ENCODE data around the gene GNE.
A peak's percentile ranks its signal among the peaks of the same experiment; 100 is the strongest.

Gene GNE

DNA sequence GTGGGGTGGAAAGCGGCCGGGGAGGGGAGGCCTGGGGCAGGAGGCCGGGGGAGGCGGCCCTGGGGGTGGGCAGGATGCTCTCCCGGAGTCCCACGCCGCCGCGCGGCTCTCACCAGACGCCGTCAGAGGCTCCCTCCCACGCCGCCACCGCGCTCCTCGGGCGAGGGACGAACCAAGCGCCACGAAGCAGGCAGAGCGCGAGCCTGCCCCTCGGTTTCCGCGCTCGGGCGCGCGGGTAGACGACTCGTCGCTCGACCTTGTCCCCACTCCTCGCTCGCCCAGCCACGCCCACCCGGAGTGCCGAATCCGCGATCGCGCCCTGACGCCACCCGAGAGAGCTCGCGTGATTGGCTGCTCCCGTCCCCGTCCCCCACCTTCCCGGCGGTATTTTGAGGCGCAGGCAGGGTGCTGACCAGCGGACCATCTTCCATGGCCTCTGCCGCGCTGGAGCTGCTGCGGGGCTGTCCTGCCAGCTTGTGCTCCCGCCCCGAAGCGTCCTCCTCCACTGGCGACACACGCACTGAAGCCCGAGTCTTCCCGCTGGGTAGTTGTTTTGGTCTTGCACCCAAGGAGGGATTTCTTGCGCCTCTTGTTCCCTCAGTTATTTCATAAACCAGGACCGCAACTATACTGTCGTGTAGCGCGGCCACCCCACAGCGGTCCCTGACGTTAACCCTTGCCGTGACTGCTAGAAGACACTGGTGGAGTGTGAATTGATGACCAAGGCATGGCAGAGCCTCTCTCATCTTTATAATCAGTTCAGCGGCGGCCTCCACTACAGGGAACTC is at the start of gene GNE (continued):
- TF ChIP-seq, protein P1, sequence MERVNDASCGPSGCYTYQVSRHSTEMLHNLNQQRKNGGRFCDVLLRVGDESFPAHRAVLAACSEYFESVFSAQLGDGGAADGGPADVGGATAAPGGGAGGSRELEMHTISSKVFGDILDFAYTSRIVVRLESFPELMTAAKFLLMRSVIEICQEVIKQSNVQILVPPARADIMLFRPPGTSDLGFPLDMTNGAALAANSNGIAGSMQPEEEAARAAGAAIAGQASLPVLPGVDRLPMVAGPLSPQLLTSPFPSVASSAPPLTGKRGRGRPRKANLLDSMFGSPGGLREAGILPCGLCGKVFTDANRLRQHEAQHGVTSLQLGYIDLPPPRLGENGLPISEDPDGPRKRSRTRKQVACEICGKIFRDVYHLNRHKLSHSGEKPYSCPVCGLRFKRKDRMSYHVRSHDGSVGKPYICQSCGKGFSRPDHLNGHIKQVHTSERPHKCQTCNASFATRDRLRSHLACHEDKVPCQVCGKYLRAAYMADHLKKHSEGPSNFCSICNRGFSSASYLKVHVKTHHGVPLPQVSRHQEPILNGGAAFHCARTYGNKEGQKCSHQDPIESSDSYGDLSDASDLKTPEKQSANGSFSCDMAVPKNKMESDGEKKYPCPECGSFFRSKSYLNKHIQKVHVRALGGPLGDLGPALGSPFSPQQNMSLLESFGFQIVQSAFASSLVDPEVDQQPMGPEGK (tag by site-specific recombination; IDR thresholded peaks at IDR 0.05): peak; percentile 53; the same call in 1 of the 2 replicates
- TF ChIP-seq ZNF23 (tag by site-specific recombination; IDR thresholded peaks at IDR 0.05; ENCODE audit: borderline replicate concordance): no peak
- TF ChIP-seq, protein P2, sequence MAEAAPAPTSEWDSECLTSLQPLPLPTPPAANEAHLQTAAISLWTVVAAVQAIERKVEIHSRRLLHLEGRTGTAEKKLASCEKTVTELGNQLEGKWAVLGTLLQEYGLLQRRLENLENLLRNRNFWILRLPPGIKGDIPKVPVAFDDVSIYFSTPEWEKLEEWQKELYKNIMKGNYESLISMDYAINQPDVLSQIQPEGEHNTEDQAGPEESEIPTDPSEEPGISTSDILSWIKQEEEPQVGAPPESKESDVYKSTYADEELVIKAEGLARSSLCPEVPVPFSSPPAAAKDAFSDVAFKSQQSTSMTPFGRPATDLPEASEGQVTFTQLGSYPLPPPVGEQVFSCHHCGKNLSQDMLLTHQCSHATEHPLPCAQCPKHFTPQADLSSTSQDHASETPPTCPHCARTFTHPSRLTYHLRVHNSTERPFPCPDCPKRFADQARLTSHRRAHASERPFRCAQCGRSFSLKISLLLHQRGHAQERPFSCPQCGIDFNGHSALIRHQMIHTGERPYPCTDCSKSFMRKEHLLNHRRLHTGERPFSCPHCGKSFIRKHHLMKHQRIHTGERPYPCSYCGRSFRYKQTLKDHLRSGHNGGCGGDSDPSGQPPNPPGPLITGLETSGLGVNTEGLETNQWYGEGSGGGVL (tag by site-specific recombination; IDR thresholded peaks at IDR 0.05): peak; percentile 58
- TF ChIP-seq ZSCAN30 (tag by site-specific recombination; IDR thresholded peaks at IDR 0.05): peak; percentile 67; the same call in 1 of the 2 replicates
- no peak for TF ChIP-seq ZNF747 (tag by site-specific recombination; IDR thresholded peaks at IDR 0.05)
- peak; percentile 18; the same call in 1 of the 2 replicates for TF ChIP-seq ZNF660 (tag by site-specific recombination; IDR thresholded peaks at IDR 0.05)
- TF ChIP-seq ZNF324 (tag by site-specific recombination; IDR thresholded peaks at IDR 0.05): peak; percentile 81; the same call in 1 of the 2 replicates
- TF ChIP-seq, protein P3, sequence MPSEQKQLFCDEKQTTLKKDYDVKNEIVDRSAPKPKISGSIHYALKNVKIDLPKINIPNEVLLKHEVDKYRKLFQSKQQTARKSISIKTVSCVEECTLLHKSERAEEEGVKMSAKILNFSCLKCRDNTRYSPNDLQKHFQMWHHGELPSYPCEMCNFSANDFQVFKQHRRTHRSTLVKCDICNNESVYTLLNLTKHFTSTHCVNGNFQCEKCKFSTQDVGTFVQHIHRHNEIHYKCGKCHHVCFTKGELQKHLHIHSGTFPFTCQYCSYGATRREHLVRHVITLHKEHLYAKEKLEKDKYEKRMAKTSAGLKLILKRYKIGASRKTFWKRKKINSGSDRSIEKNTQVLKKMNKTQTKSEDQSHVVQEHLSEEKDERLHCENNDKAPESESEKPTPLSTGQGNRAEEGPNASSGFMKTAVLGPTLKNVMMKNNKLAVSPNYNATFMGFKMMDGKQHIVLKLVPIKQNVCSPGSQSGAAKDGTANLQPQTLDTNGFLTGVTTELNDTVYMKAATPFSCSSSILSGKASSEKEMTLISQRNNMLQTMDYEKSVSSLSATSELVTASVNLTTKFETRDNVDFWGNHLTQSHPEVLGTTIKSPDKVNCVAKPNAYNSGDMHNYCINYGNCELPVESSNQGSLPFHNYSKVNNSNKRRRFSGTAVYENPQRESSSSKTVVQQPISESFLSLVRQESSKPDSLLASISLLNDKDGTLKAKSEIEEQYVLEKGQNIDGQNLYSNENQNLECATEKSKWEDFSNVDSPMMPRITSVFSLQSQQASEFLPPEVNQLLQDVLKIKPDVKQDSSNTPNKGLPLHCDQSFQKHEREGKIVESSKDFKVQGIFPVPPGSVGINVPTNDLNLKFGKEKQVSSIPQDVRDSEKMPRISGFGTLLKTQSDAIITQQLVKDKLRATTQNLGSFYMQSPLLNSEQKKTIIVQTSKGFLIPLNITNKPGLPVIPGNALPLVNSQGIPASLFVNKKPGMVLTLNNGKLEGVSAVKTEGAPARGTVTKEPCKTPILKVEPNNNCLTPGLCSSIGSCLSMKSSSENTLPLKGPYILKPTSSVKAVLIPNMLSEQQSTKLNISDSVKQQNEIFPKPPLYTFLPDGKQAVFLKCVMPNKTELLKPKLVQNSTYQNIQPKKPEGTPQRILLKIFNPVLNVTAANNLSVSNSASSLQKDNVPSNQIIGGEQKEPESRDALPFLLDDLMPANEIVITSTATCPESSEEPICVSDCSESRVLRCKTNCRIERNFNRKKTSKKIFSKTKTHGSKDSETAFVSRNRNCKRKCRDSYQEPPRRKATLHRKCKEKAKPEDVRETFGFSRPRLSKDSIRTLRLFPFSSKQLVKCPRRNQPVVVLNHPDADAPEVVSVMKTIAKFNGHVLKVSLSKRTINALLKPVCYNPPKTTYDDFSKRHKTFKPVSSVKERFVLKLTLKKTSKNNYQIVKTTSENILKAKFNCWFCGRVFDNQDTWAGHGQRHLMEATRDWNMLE (tag by site-specific recombination; conservative IDR thresholded peaks at IDR 0.05; ENCODE audit: low read depth): peak; percentile 21; the same call in 1 of the 2 replicates
- TF ChIP-seq, protein P4, sequence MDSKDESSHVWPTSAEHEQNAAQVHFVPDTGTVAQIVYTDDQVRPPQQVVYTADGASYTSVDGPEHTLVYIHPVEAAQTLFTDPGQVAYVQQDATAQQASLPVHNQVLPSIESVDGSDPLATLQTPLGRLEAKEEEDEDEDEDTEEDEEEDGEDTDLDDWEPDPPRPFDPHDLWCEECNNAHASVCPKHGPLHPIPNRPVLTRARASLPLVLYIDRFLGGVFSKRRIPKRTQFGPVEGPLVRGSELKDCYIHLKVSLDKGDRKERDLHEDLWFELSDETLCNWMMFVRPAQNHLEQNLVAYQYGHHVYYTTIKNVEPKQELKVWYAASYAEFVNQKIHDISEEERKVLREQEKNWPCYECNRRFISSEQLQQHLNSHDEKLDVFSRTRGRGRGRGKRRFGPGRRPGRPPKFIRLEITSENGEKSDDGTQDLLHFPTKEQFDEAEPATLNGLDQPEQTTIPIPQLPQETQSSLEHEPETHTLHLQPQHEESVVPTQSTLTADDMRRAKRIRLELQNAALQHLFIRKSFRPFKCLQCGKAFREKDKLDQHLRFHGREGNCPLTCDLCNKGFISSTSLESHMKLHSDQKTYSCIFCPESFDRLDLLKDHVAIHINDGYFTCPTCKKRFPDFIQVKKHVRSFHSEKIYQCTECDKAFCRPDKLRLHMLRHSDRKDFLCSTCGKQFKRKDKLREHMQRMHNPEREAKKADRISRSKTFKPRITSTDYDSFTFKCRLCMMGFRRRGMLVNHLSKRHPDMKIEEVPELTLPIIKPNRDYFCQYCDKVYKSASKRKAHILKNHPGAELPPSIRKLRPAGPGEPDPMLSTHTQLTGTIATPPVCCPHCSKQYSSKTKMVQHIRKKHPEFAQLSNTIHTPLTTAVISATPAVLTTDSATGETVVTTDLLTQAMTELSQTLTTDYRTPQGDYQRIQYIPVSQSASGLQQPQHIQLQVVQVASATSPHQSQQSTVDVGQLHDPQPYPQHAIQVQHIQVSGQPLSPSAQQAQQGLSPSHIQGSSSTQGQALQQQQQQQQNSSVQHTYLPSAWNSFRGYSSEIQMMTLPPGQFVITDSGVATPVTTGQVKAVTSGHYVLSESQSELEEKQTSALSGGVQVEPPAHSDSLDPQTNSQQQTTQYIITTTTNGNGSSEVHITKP (tag by site-specific recombination; IDR thresholded peaks at IDR 0.05): peak; percentile 72; the same call in 1 of the 2 replicates
- TF ChIP-seq ZBTB7A (tag by site-specific recombination; IDR thresholded peaks at IDR 0.05; ENCODE audit: low read depth): no peak
- TF ChIP-seq, protein P5, sequence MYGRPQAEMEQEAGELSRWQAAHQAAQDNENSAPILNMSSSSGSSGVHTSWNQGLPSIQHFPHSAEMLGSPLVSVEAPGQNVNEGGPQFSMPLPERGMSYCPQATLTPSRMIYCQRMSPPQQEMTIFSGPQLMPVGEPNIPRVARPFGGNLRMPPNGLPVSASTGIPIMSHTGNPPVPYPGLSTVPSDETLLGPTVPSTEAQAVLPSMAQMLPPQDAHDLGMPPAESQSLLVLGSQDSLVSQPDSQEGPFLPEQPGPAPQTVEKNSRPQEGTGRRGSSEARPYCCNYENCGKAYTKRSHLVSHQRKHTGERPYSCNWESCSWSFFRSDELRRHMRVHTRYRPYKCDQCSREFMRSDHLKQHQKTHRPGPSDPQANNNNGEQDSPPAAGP (tag by site-specific recombination; IDR thresholded peaks at IDR 0.05): peak; percentile 89; the same call in 1 of the 2 replicates
- no peak for TF ChIP-seq ZNF48 (tag by site-specific recombination; IDR thresholded peaks at IDR 0.05)
- no peak for TF ChIP-seq ZNF529 (tag by site-specific recombination; IDR thresholded peaks at IDR 0.05; ENCODE audit: insufficient replicate concordance)
- peak; percentile 66; the same call in 1 of the 2 replicates for TF ChIP-seq ZBTB8A (tag by site-specific recombination; IDR thresholded peaks at IDR 0.05)
- peak; percentile 92 for TF ChIP-seq ZFHX2 (tag by site-specific recombination; conservative IDR thresholded peaks at IDR 0.05)
- TF ChIP-seq KLF16 (tag by site-specific recombination; IDR thresholded peaks at IDR 0.05): peak; percentile 99
- TF ChIP-seq ZNF335 (tag by site-specific recombination; conservative IDR thresholded peaks at IDR 0.05): peak; percentile 90
- TF ChIP-seq, protein P6, sequence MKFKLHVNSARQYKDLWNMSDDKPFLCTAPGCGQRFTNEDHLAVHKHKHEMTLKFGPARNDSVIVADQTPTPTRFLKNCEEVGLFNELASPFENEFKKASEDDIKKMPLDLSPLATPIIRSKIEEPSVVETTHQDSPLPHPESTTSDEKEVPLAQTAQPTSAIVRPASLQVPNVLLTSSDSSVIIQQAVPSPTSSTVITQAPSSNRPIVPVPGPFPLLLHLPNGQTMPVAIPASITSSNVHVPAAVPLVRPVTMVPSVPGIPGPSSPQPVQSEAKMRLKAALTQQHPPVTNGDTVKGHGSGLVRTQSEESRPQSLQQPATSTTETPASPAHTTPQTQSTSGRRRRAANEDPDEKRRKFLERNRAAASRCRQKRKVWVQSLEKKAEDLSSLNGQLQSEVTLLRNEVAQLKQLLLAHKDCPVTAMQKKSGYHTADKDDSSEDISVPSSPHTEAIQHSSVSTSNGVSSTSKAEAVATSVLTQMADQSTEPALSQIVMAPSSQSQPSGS (tag by site-specific recombination; IDR thresholded peaks at IDR 0.05; ENCODE audit: low read depth): peak; percentile 53
- peak; percentile 76 for TF ChIP-seq GLIS1 (tag by site-specific recombination; IDR thresholded peaks at IDR 0.05)
- no peak for TF ChIP-seq ZNF433 (tag by site-specific recombination; IDR thresholded peaks at IDR 0.05; ENCODE audit: low read depth)
- TF ChIP-seq ZBTB21 (tag by site-specific recombination; IDR thresholded peaks at IDR 0.05): peak; percentile 68
- peak; percentile 56 for TF ChIP-seq BCL11A (tag by site-specific recombination; IDR thresholded peaks at IDR 0.05; ENCODE audit: low read depth)
